Hepatocyte (in vitro differentiated cells): ENCODE data around the gene RASGRF2. TPM values are rescaled to one million over a fixed set of nuclear protein-coding genes. Genes with fewer than 3 reads are reported as not detected.

ENCODE experiments used
- DNase-seq: peaks from one replicate; pipeline ENCODE4 v3.0.0-alpha.2; 2016; ENCODE audit warnings: low spot score
- H2AFZ ChIP-seq: fragments of 200-600 bp; sonication (generic); 2 replicates; pipeline ENCODE4 v1.6.0; 2016; ENCODE audit warnings: antibody characterized with exemption, mild to moderate bottlenecking
- H3K27ac ChIP-seq: fragments of 200-600 bp; sonication (generic); 2 replicates; pipeline ENCODE4 v1.5.1; 2016; ENCODE audit warnings: mild to moderate bottlenecking
- H3K27me3 ChIP-seq: fragments of 200-600 bp; sonication (generic); 2 replicates; pipeline ENCODE4 v1.6.1; 2016
- H3K36me3 ChIP-seq: fragments of 200-600 bp; sonication (generic); replicated peaks from 2 replicates; pipeline ENCODE4 v1.5.1; 2016; ENCODE audit warnings: low read depth; ENCODE audit not compliant: insufficient read depth
- H3K4me1 ChIP-seq: fragments of 200-600 bp; sonication (generic); 2 replicates; pipeline ENCODE4 v1.5.1; 2016; ENCODE audit warnings: mild to moderate bottlenecking, moderate library complexity; ENCODE audit not compliant: insufficient read depth
- H3K4me2 ChIP-seq: fragments of 200-600 bp; sonication (generic); 2 replicates; pipeline ENCODE4 v1.6.0; 2016
- H3K4me3 ChIP-seq: fragments of 200-600 bp; sonication (generic); 2 replicates; pipeline ENCODE4 v1.5.1; 2016; ENCODE audit warnings: mild to moderate bottlenecking
- H3K79me2 ChIP-seq: fragments of 200-600 bp; sonication (generic); 2 replicates; pipeline ENCODE4 v1.6.0; 2017; ENCODE audit warnings: mild to moderate bottlenecking
- H3K9me2 ChIP-seq: fragments of 200-600 bp; sonication (generic); replicated peaks from 2 replicates; pipeline ENCODE4 v1.6.0; 2017; ENCODE audit warnings: mild to moderate bottlenecking; ENCODE audit not compliant: insufficient read depth
- H3K9me3 ChIP-seq: fragments of 200-600 bp; sonication (generic); 2 replicates; pipeline ENCODE4 v1.5.1; 2016; ENCODE audit warnings: low read depth, mild to moderate bottlenecking
- H4K20me1 ChIP-seq: fragments of 200-600 bp; sonication (generic); 2 replicates; pipeline ENCODE4 v1.6.0; 2016; ENCODE audit warnings: mild to moderate bottlenecking; ENCODE audit not compliant: insufficient read depth, poor library complexity, severe bottlenecking
- CTCF ChIP-seq: fragments of 200-600 bp; sonication (generic); IDR thresholded peaks from 2 replicates; pipeline ENCODE4 v1.5.1; 2016; ENCODE audit warnings: antibody characterized with exemption, mild to moderate bottlenecking; ENCODE audit not compliant: poor library complexity
- EZH2 ChIP-seq: fragments of 200-600 bp; sonication (generic); IDR thresholded peaks from 2 replicates; pipeline ENCODE4 v1.6.1; 2016; ENCODE audit warnings: antibody characterized with exemption, mild to moderate bottlenecking, borderline replicate concordance
- EZH2phosphoT487 ChIP-seq: fragments of 200-600 bp; sonication (generic); IDR thresholded peaks from one replicate; pipeline ENCODE4 v1.6.1; 2018; ENCODE audit warnings: antibody characterized with exemption, mild to moderate bottlenecking, low read depth, moderate library complexity; ENCODE audit not compliant: unreplicated experiment, severe bottlenecking
- WGBS: methylation state at CpG from one replicate; pipeline ENCODE4 v1.1.6; 2016; ENCODE audit warnings: low lambda C conversion rate; ENCODE audit errors: missing lambda C conversion rate; 5-methylcytosine and 5-hydroxymethylcytosine counted together
- polyA plus RNA-seq: library from polyadenylated mRNA; unstranded; fragments of >200 nt; fragmentation: Nextera tagmentation; extraction: Ambion mirVana; gene quantifications from 2 replicates; pipeline ENCODE4 v1.2.1, GENCODE V29; 2016
- total RNA-seq: library from RNA; depleted of rRNA; stranded (reverse); fragments of >200 nt; gene quantifications from 2 replicates; pipeline ENCODE4 v1.2.3, GENCODE V29; 2014

Gene RASGRF2
- total and polyA plus RNA-seq, 2 experiments from 2014 or later, result 2.0 to 3.3 TPM

- Histone ChIP-seq H2AFZ (no peak overlapping the region), H3K4me3 (no peak overlapping the region), H3K79me2 (no peaks in the 10 kb centered on the region), H3K4me2 (peak overlapping the region; percentile 29), H4K20me1 (no peaks in the 10 kb centered on the region), H3K27me3 (no peaks in the 10 kb centered on the region), H3K4me1 (peaks cover 9% of the 10 kb centered on the region), H3K27ac (peak overlapping the region; percentile 65), H3K9me3 (peaks cover 3% of the 10 kb centered on the region), H3K36me3 (no peaks in the 10 kb centered on the region), H3K9me2 (no peaks in the 10 kb centered on the region)
- TF ChIP-seq EZH2 (no peak), EZH2phosphoT487 (no peak), CTCF (no peak)
- peak; percentile 11 for DNase-seq
- WGBS, result 52% methylated on average over 1 of the region's 1 CpG
These were observed 180.8 kb downstream of the RASGRF2 start for GRCh38 chr5:81140943-81141342.

GRCh38 chr5:81142108-81142507 is 181.9 kb downstream of the RASGRF2 start:
- H3K4me1 ChIP-seq, result peaks cover 9% of the 10 kb centered on the region
- WGBS, result 69% methylated on average over 3 of the region's 3 CpGs

GRCh38 chr5:81145329-81145935 is 185.3 kb downstream of the RASGRF2 start:
- 94% methylated on average over 8 of the region's 8 CpGs for WGBS
- H3K27ac ChIP-seq, result no peak overlapping the region
- no peak for DNase-seq

More at GRCh38 chr5:81142108-81142507, 181.9 kb downstream of the RASGRF2 start:
- Histone ChIP-seq H3K9me2 (no peaks in the 10 kb centered on the region), H3K4me3 (no peak overlapping the region), H3K27me3 (no peaks in the 10 kb centered on the region), H3K36me3 (no peaks in the 10 kb centered on the region), H2AFZ (no peak overlapping the region), H3K4me2 (no peak overlapping the region), H3K27ac (no peak overlapping the region), H3K9me3 (no peaks in the 10 kb centered on the region), H3K79me2 (no peaks in the 10 kb centered on the region), H4K20me1 (no peaks in the 10 kb centered on the region)
- DNase-seq, result no peak
- no peak for TF ChIP-seq EZH2
- TF ChIP-seq EZH2phosphoT487, result no peak
- TF ChIP-seq CTCF, result no peak

More at GRCh38 chr5:81145329-81145935, 185.3 kb downstream of the RASGRF2 start:
- Histone ChIP-seq H3K4me1 (peaks cover 7% of the 10 kb centered on the region), H3K27me3 (no peaks in the 10 kb centered on the region), H3K4me3 (no peak overlapping the region), H3K36me3 (no peaks in the 10 kb centered on the region), H3K4me2 (no peak overlapping the region), H3K9me2 (no peaks in the 10 kb centered on the region), H2AFZ (no peak overlapping the region), H3K79me2 (no peaks in the 10 kb centered on the region), H4K20me1 (no peaks in the 10 kb centered on the region), H3K9me3 (no peaks in the 10 kb centered on the region)
- no peak for TF ChIP-seq CTCF
